Measurements from ENCODE around the gene CCDC146.

DNA sequence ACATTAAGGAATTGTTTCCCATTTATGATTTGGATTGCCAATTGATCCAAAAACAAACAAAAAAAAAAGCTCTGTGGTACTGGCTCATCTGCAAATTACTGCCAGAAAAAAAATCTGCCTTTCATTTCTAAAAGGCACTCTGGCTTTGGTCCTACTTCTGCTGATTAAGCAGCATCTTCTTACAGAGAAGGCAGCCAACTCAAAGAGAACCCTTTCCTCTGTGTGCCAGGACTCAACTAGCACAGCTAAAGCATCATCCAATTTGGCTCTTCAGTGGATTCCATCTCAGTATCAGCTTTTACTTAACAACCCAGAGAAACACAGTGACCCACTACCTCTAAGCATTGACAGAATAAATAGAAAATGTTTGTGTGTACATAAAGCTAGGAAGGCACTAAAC is 213.2 kb downstream of the CCDC146 start:
- TF ChIP-seq POLR2A (IDR thresholded peaks at IDR 0.05; ENCODE audit: extremely low read depth, insufficient read length) (no peak), CTCF (IDR thresholded peaks at IDR 0.05; ENCODE audit: low read depth, low read length) (no peak), MAX (IDR thresholded peaks at IDR 0.05; ENCODE audit: low read depth, low read length) (no peak), MYC (IDR thresholded peaks at IDR 0.05; ENCODE audit: low read depth, low read length) (no peak)
